ENCODE data around the gene CCL18.
"Not testable (repeated sequence)": the region's sequence is repeated elsewhere in the genome, so short reads cannot be mapped to it uniquely, and the experiment has no call there.

Gene CCL18

DNA sequence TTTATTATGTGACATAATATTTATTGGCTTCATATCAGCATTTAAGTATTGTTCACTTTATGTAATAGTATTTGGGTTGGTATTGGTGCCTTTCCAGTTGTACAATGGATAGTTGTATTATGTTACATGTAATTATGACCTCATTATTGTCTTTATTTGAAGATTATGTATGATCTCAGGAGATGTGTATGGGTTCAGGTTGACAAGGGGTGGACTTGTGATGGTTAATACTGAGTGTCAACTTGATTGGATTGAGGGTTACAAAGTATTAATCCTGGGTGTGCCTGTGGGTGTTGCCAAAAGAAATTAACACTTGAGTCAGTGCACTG is 51.5 kb downstream of the CCL18 start:
- H3K79me2 ChIP-seq (ENCODE audit: insufficient read depth, low read length); H3K4me1 ChIP-seq (ENCODE audit: insufficient read depth, low read length, severe bottlenecking); H3K9me2 ChIP-seq (ENCODE audit: low read depth, low read length); H3K27ac ChIP-seq (ENCODE audit: low read depth, low read length, poor library complexity, severe bottlenecking); H3K9me3 ChIP-seq (ENCODE audit: low read length); H3K4me3 ChIP-seq (ENCODE audit: low read depth, low read length, poor library complexity, severe bottlenecking); H3K36me3 ChIP-seq (ENCODE audit: insufficient read depth, low read length); H2AFZ ChIP-seq (ENCODE audit: low read length); H3K4me2 ChIP-seq (ENCODE audit: low read length); H3K27me3 ChIP-seq (ENCODE audit: insufficient read depth, low read length); H3F3A ChIP-seq (ENCODE audit: insufficient read depth, low read length); H4K20me1 ChIP-seq (ENCODE audit: insufficient read depth, low read length); H3K9ac ChIP-seq (ENCODE audit: low read length): not testable (repeated sequence)

DNA sequence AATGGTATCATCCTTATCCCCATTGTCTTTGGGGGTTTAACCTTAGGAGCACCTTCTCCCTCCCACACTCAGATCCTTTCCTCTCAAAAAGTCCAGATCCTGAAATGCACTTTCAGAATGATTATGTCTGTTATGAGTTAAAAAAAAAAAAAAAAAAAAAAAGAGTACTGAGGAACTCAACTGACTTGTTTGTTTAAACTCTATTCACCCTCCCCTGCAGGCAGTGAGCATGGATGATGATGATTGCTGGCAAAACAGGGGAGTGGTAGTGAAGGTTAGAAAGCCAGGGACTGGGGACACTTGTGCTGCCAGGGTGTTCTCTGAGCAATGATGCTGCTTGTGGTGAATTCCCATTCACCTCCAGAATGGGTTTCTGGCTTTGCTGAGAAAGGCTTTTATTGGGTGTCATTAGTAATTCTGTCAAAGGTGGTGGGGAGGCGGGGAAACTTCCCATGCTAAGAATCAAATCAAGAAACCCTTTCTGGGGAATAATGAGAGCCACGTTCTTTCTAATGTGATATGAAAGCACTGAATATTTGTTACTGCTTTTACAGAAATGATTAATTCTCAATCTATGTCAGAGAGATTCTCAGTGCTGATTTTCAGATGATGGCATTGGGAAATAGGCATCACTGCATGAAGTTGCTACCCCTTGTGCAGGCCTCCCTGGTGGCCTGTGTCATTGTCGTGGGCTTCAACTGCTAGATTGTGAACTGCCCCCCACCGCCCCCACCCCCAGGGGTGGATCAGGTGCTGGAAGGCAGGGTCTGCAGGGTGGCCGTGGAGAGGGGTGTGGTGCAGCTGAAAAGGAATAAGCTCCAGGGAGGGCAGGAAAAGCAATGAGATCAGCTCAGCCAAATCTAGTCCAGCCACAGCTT is 53.7 kb downstream of the CCL18 start:
- no peaks in the 10 kb centered on the region for H4K20me1 ChIP-seq (ENCODE audit: insufficient read depth, low read length)
- H3F3A ChIP-seq (ENCODE audit: insufficient read depth, low read length), result no peaks in the 10 kb centered on the region
- peaks cover 2% of the 10 kb centered on the region; the same call in 1 of the 2 replicates for H3K27me3 ChIP-seq (ENCODE audit: insufficient read depth, low read length)
- H3K27ac ChIP-seq (ENCODE audit: low read depth, low read length, poor library complexity, severe bottlenecking), result no peak overlapping the region
- no peak overlapping the region for H3K9ac ChIP-seq (ENCODE audit: low read length)
- H3K4me2 ChIP-seq (ENCODE audit: low read length), result no peak overlapping the region
- no peaks in the 10 kb centered on the region for H3K79me2 ChIP-seq (ENCODE audit: insufficient read depth, low read length)
- no peak overlapping the region for H3K4me3 ChIP-seq (ENCODE audit: low read depth, low read length, poor library complexity, severe bottlenecking)
- no peaks in the 10 kb centered on the region for H3K9me3 ChIP-seq (ENCODE audit: low read length)
- no peaks in the 10 kb centered on the region for H3K9me2 ChIP-seq (ENCODE audit: low read depth, low read length)
- no peak for TF ChIP-seq EZH2 (IDR thresholded peaks at IDR 0.05; ENCODE audit: borderline replicate concordance, low read length)
- TF ChIP-seq, protein P1, sequence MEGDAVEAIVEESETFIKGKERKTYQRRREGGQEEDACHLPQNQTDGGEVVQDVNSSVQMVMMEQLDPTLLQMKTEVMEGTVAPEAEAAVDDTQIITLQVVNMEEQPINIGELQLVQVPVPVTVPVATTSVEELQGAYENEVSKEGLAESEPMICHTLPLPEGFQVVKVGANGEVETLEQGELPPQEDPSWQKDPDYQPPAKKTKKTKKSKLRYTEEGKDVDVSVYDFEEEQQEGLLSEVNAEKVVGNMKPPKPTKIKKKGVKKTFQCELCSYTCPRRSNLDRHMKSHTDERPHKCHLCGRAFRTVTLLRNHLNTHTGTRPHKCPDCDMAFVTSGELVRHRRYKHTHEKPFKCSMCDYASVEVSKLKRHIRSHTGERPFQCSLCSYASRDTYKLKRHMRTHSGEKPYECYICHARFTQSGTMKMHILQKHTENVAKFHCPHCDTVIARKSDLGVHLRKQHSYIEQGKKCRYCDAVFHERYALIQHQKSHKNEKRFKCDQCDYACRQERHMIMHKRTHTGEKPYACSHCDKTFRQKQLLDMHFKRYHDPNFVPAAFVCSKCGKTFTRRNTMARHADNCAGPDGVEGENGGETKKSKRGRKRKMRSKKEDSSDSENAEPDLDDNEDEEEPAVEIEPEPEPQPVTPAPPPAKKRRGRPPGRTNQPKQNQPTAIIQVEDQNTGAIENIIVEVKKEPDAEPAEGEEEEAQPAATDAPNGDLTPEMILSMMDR (IDR thresholded peaks at IDR 0.05; ENCODE audit: low read length), result no peak
- no peaks in the 10 kb centered on the region for H3K4me1 ChIP-seq (ENCODE audit: insufficient read depth, low read length, severe bottlenecking)
- no peaks in the 10 kb centered on the region for H3K36me3 ChIP-seq (ENCODE audit: insufficient read depth, low read length)
- no peak overlapping the region for H2AFZ ChIP-seq (ENCODE audit: low read length)

DNA sequence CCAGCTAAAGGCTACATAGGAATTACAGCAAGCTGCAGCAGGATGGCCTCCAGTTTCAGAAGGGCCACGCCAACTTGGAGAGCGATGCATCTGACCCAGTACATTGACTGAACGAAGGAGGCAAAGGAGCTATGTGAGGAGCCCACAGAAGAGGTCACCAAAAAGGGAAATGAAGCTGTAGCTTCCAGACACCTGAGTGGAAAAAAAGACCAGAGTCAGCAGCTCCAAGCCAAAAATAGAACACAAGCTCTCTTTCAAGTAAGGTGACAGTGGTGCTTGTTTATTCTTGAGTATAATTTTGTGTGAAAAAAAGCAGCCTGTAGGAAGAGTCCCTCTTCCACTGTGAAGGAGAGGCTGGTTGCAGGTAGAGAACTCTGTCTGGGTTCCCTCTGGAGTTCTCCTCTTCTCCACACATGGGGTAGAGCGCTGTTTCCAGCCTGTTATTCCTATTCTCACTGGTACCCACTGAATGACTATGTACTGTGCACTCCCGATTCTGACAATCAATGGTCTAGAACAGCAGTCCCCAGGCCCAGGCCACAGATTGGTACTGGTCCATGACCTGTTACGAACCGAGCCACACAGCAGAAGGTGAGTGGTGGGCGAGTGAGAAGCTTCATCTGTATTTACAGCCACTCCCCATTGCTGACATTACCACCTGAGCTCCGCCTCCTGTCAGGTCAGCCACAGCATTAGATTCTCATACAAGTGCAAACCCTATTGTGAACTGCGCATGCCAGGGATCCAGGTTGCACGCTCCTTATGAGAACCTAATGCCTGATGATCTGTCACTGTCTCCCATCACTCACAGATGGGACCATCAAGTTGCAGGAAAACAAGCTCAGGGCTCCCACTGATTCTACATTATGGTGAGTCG is 54.6 kb downstream of the CCL18 start:
- no peaks in the 10 kb centered on the region for H3K9me3 ChIP-seq (ENCODE audit: low read length)
- H3K36me3 ChIP-seq (ENCODE audit: insufficient read depth, low read length), result no peaks in the 10 kb centered on the region
- no peaks in the 10 kb centered on the region for H3K9me2 ChIP-seq (ENCODE audit: low read depth, low read length)
- no peaks in the 10 kb centered on the region for H3K27me3 ChIP-seq (ENCODE audit: insufficient read depth, low read length)
- H4K20me1 ChIP-seq (ENCODE audit: insufficient read depth, low read length), result no peaks in the 10 kb centered on the region
- H3F3A ChIP-seq (ENCODE audit: insufficient read depth, low read length), result no peaks in the 10 kb centered on the region
- H3K4me2 ChIP-seq (ENCODE audit: low read length), result no peak overlapping the region
- no peaks in the 10 kb centered on the region for H3K79me2 ChIP-seq (ENCODE audit: insufficient read depth, low read length)
- H3K4me1 ChIP-seq (ENCODE audit: insufficient read depth, low read length, severe bottlenecking), result no peaks in the 10 kb centered on the region
- TF ChIP-seq, protein P1 (IDR thresholded peaks at IDR 0.05; ENCODE audit: low read length), result no peak
- no peak for TF ChIP-seq EZH2 (IDR thresholded peaks at IDR 0.05; ENCODE audit: borderline replicate concordance, low read length)
- no peak overlapping the region for H2AFZ ChIP-seq (ENCODE audit: low read length)
- H3K9ac ChIP-seq (ENCODE audit: low read length), result no peak overlapping the region
- no peak overlapping the region for H3K27ac ChIP-seq (ENCODE audit: low read depth, low read length, poor library complexity, severe bottlenecking)
- H3K4me3 ChIP-seq (ENCODE audit: low read depth, low read length, poor library complexity, severe bottlenecking), result no peak overlapping the region
